ENCODE measurements around the gene CLEC18A.
"Not testable (repeated sequence)": the region's sequence is repeated elsewhere in the genome, so short reads cannot be mapped to it uniquely, and the experiment has no call there.

CLEC18A gene

GRCh38 chr16:69935740-69936139 lies 15.4 kb upstream of the CLEC18A start:
- Mint-ChIP-seq H3K27me3 (no peaks in the 10 kb centered on the region), H3K9me3 (no peaks in the 10 kb centered on the region), H3K4me1 (no peaks in the 10 kb centered on the region), H3K27ac (no peak overlapping the region), H3K4me3 (no peak overlapping the region), H3K36me3 (peaks cover 49 to 77% of the 10 kb centered on the region in 2 donors)
- DNase-seq: no peak
- no peak for ATAC-seq (replicated peaks)

GRCh38 chr16:69936252-69936651 lies 14.9 kb upstream of the CLEC18A start:
- peaks cover 51 to 77% of the 10 kb centered on the region in 2 donors for H3K36me3 Mint-ChIP-seq
- no peak for DNase-seq
- no peak overlapping the region for H3K4me3 Mint-ChIP-seq
- no peaks in the 10 kb centered on the region for H3K9me3 Mint-ChIP-seq
- no peak overlapping the region for H3K27ac Mint-ChIP-seq
- H3K27me3 Mint-ChIP-seq: no peaks in the 10 kb centered on the region
- H3K4me1 Mint-ChIP-seq: no peaks in the 10 kb centered on the region
- ATAC-seq (replicated peaks): no peak

GRCh38 chr16:69936751-69937211 lies 14.4 kb upstream of the CLEC18A start:
- peaks cover 49 to 74% of the 10 kb centered on the region in 2 donors for H3K36me3 Mint-ChIP-seq
- no peaks in the 10 kb centered on the region for H3K4me1 Mint-ChIP-seq
- H3K4me3 Mint-ChIP-seq: no peak overlapping the region
- ATAC-seq (replicated peaks) (no peak), DNase-seq (no peak)
- no peak overlapping the region for H3K27ac Mint-ChIP-seq
- no peaks in the 10 kb centered on the region for H3K27me3 Mint-ChIP-seq
- H3K9me3 Mint-ChIP-seq: no peaks in the 10 kb centered on the region

GRCh38 chr16:69937465-69937951 lies 13.6 kb upstream of the CLEC18A start:
- ATAC-seq (replicated peaks) (no peak), DNase-seq (no peak)
- no peak overlapping the region for H3K27ac Mint-ChIP-seq
- H3K36me3 Mint-ChIP-seq: peaks cover 47 to 73% of the 10 kb centered on the region in 2 donors
- H3K4me3 Mint-ChIP-seq: no peak overlapping the region
- H3K27me3 Mint-ChIP-seq: no peaks in the 10 kb centered on the region
- H3K4me1 Mint-ChIP-seq: no peaks in the 10 kb centered on the region
- no peaks in the 10 kb centered on the region for H3K9me3 Mint-ChIP-seq

GRCh38 chr16:69938981-69939820 lies 11.9 kb upstream of the CLEC18A start:
- no peak overlapping the region for H3K27ac Mint-ChIP-seq
- peaks cover 35 to 63% of the 10 kb centered on the region in 2 donors for H3K36me3 Mint-ChIP-seq
- no peaks in the 10 kb centered on the region for H3K4me1 Mint-ChIP-seq
- DNase-seq: no peak
- H3K4me3 Mint-ChIP-seq: no peak overlapping the region
- ATAC-seq (replicated peaks): no peak
- H3K9me3 Mint-ChIP-seq: no peaks in the 10 kb centered on the region
- H3K27me3 Mint-ChIP-seq: no peaks in the 10 kb centered on the region

- Mint-ChIP-seq H3K27ac (no peak overlapping the region), H3K4me3 (no peak overlapping the region), H3K27me3 (no peaks in the 10 kb centered on the region), H3K4me1 (no peaks in the 10 kb centered on the region), H3K9me3 (no peaks in the 10 kb centered on the region), H3K36me3 (peaks cover 31 to 55% of the 10 kb centered on the region in 2 donors)
- ATAC-seq (replicated peaks) (no peak), DNase-seq (no peak)
These were observed 11.1 kb upstream of the CLEC18A start for GRCh38 chr16:69939821-69940585.

GRCh38 chr16:69940676-69941075 lies 10.5 kb upstream of the CLEC18A start:
- no peaks in the 10 kb centered on the region for H3K27me3 Mint-ChIP-seq
- peaks cover 31 to 49% of the 10 kb centered on the region in 2 donors for H3K36me3 Mint-ChIP-seq
- ATAC-seq (replicated peaks) (no peak), DNase-seq (no peak)
- H3K27ac Mint-ChIP-seq: no peak overlapping the region
- no peaks in the 10 kb centered on the region for H3K4me1 Mint-ChIP-seq
- no peaks in the 10 kb centered on the region for H3K9me3 Mint-ChIP-seq
- H3K4me3 Mint-ChIP-seq: no peak overlapping the region

GRCh38 chr16:69941251-69942098 lies 9.7 kb upstream of the CLEC18A start:
- Mint-ChIP-seq H3K4me3 (no peak overlapping the region), H3K27me3 (no peaks in the 10 kb centered on the region), H3K36me3 (peaks cover 25 to 41% of the 10 kb centered on the region in 2 donors), H3K4me1 (no peaks in the 10 kb centered on the region), H3K9me3 (no peaks in the 10 kb centered on the region), H3K27ac (no peak overlapping the region)
- ATAC-seq (replicated peaks): no peak
- no peak for DNase-seq

- DNase-seq (no peak), ATAC-seq (replicated peaks) (no peak)
- Mint-ChIP-seq H3K4me1 (no peaks in the 10 kb centered on the region), H3K27me3 (no peaks in the 10 kb centered on the region), H3K9me3 (no peaks in the 10 kb centered on the region), H3K4me3 (no peak overlapping the region), H3K36me3 (peaks cover 24 to 36% of the 10 kb centered on the region in 2 donors), H3K27ac (no peak overlapping the region)
These were observed 9.0 kb upstream of the CLEC18A start for GRCh38 chr16:69942099-69942491.

- DNase-seq: no peak
- Mint-ChIP-seq H3K36me3 (peaks cover 18 to 30% of the 10 kb centered on the region in 2 donors), H3K9me3 (no peaks in the 10 kb centered on the region), H3K27me3 (no peaks in the 10 kb centered on the region), H3K4me3 (no peak overlapping the region), H3K4me1 (no peaks in the 10 kb centered on the region), H3K27ac (no peak overlapping the region)
- no peak for ATAC-seq (replicated peaks)
These were observed 8.4 kb upstream of the CLEC18A start for GRCh38 chr16:69942627-69943170.

GRCh38 chr16:69943241-69944036 lies 7.7 kb upstream of the CLEC18A start:
- peaks cover 13 to 26% of the 10 kb centered on the region in 2 donors for H3K36me3 Mint-ChIP-seq
- not testable (repeated sequence) for H3K9me3 Mint-ChIP-seq; H3K4me3 Mint-ChIP-seq; H3K27ac Mint-ChIP-seq; H3K4me1 Mint-ChIP-seq; DNase-seq; ATAC-seq (replicated peaks); H3K27me3 Mint-ChIP-seq

GRCh38 chr16:69950411-69950810 lies 723 bp upstream of the CLEC18A start:
- H3K4me1 Mint-ChIP-seq; H3K27me3 Mint-ChIP-seq; H3K27ac Mint-ChIP-seq; ATAC-seq (replicated peaks); H3K36me3 Mint-ChIP-seq; H3K9me3 Mint-ChIP-seq; H3K4me3 Mint-ChIP-seq; DNase-seq: not testable (repeated sequence)

- not testable (repeated sequence) for ATAC-seq (replicated peaks); H3K36me3 Mint-ChIP-seq; H3K27ac Mint-ChIP-seq; H3K27me3 Mint-ChIP-seq; H3K9me3 Mint-ChIP-seq; H3K4me1 Mint-ChIP-seq; H3K4me3 Mint-ChIP-seq; DNase-seq
These were observed 518 bp downstream of the CLEC18A start for GRCh38 chr16:69951672-69952031.
